Cardiac muscle cell (in vitro differentiated cells and primary cell): ENCODE results near the gene AQP5. TPM values are rescaled to one million over a fixed set of nuclear protein-coding genes. Genes with fewer than 3 reads are reported as not detected.

ENCODE experiments used
- DNase-seq, 2 donors: peaks; one replicate each; pipeline versions ENCODE4 v3.0.0 to v3.0.0-alpha.2; 2010 to 2017; ENCODE audit warnings: low read depth in 1 of 2, low spot score in 1 of 2
- H3K27ac ChIP-seq: fragments of 200-600 bp; sonication (generic); 2 replicates; pipeline ENCODE4 v1.5.1; 2016
- H3K27me3 ChIP-seq: fragments of 200-600 bp; sonication (generic); 2 replicates; pipeline ENCODE4 v1.6.0; 2016; ENCODE audit warnings: control low read depth
- H3K36me3 ChIP-seq: fragments of 200-600 bp; sonication (generic); 2 replicates; pipeline ENCODE4 v1.5.1; 2016; ENCODE audit warnings: control low read depth
- H3K4me1 ChIP-seq: fragments of 200-600 bp; sonication (generic); 2 replicates; pipeline ENCODE4 v1.8.1; 2017; ENCODE audit warnings: low read depth, mild to moderate bottlenecking, mixed run types
- H3K4me3 ChIP-seq: fragments of 200-600 bp; sonication (generic); 2 replicates; pipeline ENCODE4 v1.5.1; 2016; ENCODE audit warnings: mild to moderate bottlenecking
- H3K9me3 ChIP-seq: fragments of 200-600 bp; sonication (generic); 2 replicates; pipeline ENCODE4 v1.5.1; 2017; ENCODE audit warnings: low read depth, mild to moderate bottlenecking, control low read depth
- polyA plus RNA-seq: library from polyadenylated mRNA; unstranded; fragments of >200 nt; fragmentation: Nextera tagmentation; extraction: Ambion mirVana; gene quantifications from 2 replicates; pipeline ENCODE4 v1.2.1, GENCODE V29; 2016
- total RNA-seq: library from RNA; depleted of rRNA; stranded (reverse); fragments of >200 nt; gene quantifications from 2 replicates; pipeline ENCODE4 v1.2.3, GENCODE V29; 2016
- TF ChIP-seq, protein P1 (sequence below): IDR thresholded peaks from 2 replicates; pipeline ENCODE4 v1.5.1; 2012; ENCODE audit warnings: low read depth, mild to moderate bottlenecking, low read length

AQP5 gene
- total and polyA plus RNA-seq, 2 experiments from 2014 or later = 0.56 to 1.6 TPM

DNA sequence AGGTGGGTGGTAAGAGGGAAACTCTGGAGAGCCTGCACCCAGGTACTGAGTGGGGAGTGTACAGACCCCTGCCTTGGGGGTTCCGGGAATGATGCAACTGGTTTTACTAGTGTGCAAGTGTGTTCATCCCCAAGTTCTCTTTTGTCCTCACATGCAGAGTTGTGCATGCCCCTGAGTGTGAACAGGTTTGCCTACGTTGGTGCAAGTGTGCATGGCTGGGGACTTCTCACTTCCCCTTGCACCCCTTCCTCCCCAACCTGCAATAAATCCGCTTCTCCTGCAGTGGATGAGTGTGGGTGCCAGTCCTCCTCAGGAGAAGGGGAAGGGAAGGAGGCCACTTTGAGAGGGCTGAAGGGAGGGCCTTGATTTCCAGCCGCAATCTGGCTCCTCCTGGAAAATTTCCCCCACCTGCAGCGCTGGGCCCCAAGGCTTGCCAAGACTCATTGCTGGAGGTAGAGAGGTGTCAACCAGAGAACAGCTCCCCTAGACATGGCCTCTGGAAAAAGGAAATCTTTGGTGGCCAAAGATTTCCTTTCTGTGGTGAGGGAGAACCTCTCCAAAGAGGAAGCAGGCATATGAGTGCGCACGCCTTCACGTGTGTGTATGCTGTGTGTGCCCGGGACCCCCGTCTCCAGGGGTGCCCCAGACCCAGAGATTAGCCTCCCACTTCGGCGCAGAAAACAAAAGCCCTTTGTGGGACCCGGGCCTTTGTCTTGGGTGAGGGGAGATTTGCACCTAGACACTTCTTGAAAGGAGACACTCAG, 5.6 kb upstream of the AQP5 start:
- no peaks in the 10 kb centered on the region for H3K36me3 ChIP-seq
- no peaks in the 10 kb centered on the region for H3K9me3 ChIP-seq
- TF ChIP-seq, protein P1, sequence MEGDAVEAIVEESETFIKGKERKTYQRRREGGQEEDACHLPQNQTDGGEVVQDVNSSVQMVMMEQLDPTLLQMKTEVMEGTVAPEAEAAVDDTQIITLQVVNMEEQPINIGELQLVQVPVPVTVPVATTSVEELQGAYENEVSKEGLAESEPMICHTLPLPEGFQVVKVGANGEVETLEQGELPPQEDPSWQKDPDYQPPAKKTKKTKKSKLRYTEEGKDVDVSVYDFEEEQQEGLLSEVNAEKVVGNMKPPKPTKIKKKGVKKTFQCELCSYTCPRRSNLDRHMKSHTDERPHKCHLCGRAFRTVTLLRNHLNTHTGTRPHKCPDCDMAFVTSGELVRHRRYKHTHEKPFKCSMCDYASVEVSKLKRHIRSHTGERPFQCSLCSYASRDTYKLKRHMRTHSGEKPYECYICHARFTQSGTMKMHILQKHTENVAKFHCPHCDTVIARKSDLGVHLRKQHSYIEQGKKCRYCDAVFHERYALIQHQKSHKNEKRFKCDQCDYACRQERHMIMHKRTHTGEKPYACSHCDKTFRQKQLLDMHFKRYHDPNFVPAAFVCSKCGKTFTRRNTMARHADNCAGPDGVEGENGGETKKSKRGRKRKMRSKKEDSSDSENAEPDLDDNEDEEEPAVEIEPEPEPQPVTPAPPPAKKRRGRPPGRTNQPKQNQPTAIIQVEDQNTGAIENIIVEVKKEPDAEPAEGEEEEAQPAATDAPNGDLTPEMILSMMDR = no peak
- DNase-seq = no peak
- no peak overlapping the region for H3K27ac ChIP-seq
- H3K4me3 ChIP-seq = no peak overlapping the region
- peaks cover 12% of the 10 kb centered on the region for H3K4me1 ChIP-seq
- peaks cover 59% of the 10 kb centered on the region for H3K27me3 ChIP-seq

DNA sequence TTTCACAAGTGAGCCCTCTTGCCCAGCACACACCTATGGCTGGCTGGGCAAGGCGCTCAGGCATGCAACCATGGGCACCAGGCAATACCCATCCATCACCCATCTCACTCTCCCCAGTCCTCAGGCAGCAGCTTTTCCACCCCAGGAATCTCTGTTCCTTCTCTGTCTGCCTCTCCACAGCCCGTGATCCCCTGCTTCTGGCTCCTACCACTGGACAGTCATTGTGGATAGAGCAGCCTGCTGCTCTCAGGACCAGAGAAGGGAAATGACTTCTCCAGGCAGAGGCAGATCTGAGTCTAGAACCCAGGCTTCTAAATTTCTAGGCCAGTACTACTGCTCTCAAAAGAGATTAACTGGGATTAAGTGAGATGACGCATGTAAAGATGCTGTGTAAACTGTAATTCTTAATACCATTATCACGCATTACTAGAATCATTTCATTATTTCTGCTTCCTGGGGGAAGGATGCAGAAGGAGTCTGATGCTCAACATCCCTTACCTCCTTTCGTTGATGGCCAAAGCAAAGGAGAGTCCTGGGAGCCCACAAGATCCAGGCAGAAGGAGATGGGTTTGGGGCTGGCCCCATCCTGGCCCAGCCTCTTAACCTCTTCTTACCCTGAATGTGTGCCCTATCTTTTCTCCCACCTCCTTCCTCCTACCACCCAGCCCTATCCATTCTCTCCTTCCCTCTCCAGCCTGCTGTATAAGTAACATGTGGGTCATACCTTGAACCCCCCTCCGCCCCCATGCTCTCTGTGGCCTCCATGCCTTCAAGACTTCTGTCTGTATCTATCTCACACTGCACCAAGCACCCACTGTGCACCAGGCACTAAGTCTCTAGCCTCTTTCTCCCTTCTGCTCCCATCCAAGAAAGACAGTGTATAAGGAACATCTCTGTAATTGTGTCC, 4.8 kb upstream of the AQP5 start:
- Histone ChIP-seq H3K27ac (no peak overlapping the region), H3K27me3 (peaks cover 66% of the 10 kb centered on the region), H3K36me3 (no peaks in the 10 kb centered on the region), H3K4me1 (peaks cover 12% of the 10 kb centered on the region), H3K9me3 (no peaks in the 10 kb centered on the region), H3K4me3 (no peak overlapping the region)
- DNase-seq = no peak
- TF ChIP-seq, protein P1 = no peak

DNA sequence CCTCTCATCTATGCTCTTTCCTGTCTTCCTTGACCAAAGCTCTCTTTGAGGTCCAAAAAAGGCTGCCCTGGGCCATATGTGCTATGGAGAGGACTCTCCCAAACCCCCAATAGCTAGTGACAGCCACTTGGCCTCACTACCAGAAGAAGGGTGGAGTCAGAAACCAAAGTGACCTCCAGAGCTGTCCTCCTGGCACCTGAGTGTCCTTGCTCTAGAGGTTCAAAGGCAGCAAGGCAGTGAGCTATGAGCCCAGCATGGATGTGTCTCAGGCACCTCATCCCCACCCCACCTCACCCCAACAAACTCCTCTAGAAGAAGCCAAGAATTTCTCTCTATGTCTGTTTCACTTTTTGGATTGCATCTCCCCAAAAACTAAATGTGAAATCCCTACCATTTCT, 4.1 kb upstream of the AQP5 start:
- peaks cover 12% of the 10 kb centered on the region for H3K4me1 ChIP-seq
- H3K27ac ChIP-seq = no peak overlapping the region
- no peak for DNase-seq
- no peaks in the 10 kb centered on the region for H3K36me3 ChIP-seq
- H3K4me3 ChIP-seq = no peak overlapping the region
- TF ChIP-seq, protein P1 = no peak
- H3K9me3 ChIP-seq = no peaks in the 10 kb centered on the region
- H3K27me3 ChIP-seq = peaks cover 73% of the 10 kb centered on the region

DNA sequence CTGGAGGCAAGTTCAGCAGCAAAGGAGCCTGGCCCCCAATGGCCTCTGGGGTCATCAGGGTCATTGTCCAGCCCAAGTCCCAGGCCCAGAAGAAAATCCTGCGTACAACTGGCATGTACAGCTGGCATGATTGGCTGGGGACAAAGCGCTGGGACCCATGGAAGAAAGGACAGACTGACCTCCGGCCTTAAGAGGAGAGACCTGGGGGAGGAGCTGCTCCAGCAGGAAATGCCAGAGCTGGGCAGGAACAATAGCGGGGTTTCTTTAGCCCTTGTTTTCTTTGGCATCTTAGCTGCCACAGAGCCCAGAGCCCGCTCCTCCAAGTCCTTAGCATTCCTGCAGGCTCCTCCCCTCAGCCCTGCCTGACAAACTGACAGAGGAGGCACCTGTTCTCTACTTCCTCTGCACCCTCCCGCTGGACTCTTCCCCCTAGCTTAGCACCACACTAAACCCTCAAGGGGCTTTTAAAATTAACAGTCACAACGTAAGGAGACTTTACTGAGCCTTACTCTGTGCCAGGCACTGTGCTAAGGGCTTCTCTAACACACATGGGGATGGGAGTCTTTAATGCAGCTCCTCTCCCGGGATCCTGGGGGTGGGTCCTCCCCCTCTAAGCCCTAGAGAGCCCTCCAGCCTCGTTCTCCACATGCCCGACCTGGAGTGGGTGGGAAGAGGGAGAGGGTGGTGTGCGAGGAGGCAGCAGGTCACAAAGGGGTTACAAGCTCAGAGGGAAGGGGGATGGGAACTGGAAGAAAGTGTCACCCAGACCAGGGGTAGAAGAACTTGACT, 1.8 kb upstream of the AQP5 start:
- peaks cover 12% of the 10 kb centered on the region for H3K4me1 ChIP-seq
- H3K9me3 ChIP-seq = no peaks in the 10 kb centered on the region
- H3K4me3 ChIP-seq = no peak overlapping the region
- H3K27me3 ChIP-seq = peaks cover 96% of the 10 kb centered on the region
- H3K36me3 ChIP-seq = no peaks in the 10 kb centered on the region
- peak; percentile 40 to 77 for DNase-seq
- no peak overlapping the region for H3K27ac ChIP-seq
- TF ChIP-seq, protein P1 = no peak

DNA sequence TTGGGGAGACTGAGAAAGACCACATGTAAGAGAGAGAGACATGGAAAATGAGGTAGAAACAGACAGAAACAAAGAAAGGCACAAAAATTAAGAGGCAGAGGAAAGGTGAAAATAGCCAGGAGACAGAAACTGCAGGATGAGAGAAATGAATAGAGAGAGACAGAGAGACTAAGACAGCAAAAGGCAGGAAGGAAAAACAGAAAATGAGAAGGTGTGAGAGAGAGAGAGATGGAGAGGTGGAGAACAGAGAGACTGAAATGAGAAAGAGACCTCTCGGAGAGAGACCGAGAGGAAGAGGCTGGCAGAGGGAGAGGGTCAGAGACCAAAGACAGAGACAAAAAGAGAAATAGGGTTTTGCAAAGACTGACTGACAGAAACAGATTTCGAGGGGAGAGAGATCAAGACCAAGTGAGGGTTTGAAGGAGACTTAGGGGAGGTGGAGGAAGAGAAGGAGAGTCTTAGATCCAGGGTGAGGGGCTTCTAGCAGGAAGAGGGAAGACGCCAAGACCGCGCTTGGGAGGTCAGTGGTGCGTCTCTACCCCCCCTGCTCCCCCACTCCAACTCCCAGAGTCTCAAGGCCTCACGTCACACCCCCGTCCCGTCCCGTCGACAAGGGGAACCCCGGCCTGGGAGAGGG, 1.1 kb upstream of the AQP5 start:
- Histone ChIP-seq H3K9me3 (no peaks in the 10 kb centered on the region), H3K36me3 (no peaks in the 10 kb centered on the region), H3K4me3 (no peak overlapping the region), H3K4me1 (peaks cover 12% of the 10 kb centered on the region), H3K27me3 (peaks cover 93% of the 10 kb centered on the region), H3K27ac (no peak overlapping the region)
- no peak for DNase-seq
- TF ChIP-seq, protein P1 = no peak
